BLaER1 treated with 17β-estradiol and CSF1 and Interleukin-3, amounts not matched to agents 10 nM and 100 nM (cell line): Measurements from ENCODE around the gene SIRPB2.
"Not testable (repeated sequence)": the region's sequence is repeated elsewhere in the genome, so short reads cannot be mapped to it uniquely, and the experiment has no call there.

Source experiments
- H3K27ac ChIP-seq, 11 experiments: shearing (Covaris generic); formaldehyde crosslinking; 2 replicates each; pipeline ENCODE4 v1.8.1; 2022
- H3K27me3 ChIP-seq, 11 experiments: shearing (Covaris generic); formaldehyde crosslinking; 2 replicates each; pipeline ENCODE4 v1.8.1; 2022
- H3K36me3 ChIP-seq, 11 experiments: shearing (Covaris generic); formaldehyde crosslinking; 2 replicates each; pipeline ENCODE4 v1.8.1; 2022
- H3K4me1 ChIP-seq, 10 experiments: shearing (Covaris generic); formaldehyde crosslinking; 2 replicates each; pipeline ENCODE4 v1.8.1; 2022
- H3K4me2 ChIP-seq, 11 experiments: shearing (Covaris generic); formaldehyde crosslinking; 2 replicates each; pipeline ENCODE4 v1.8.1; 2022
- H3K4me3 ChIP-seq, 10 experiments: shearing (Covaris generic); formaldehyde crosslinking; 2 replicates each; pipeline ENCODE4 v1.8.1; 2022
- H3K9ac ChIP-seq, 11 experiments: shearing (Covaris generic); formaldehyde crosslinking; 2 replicates each; pipeline ENCODE4 v1.8.1; 2022
- H3K9me3 ChIP-seq, 11 experiments: shearing (Covaris generic); formaldehyde crosslinking; replicated peaks in 1 of 11; 2 replicates each; pipeline ENCODE4 v1.8.1; 2022
- H4K20me1 ChIP-seq, 11 experiments: shearing (Covaris generic); formaldehyde crosslinking; 2 replicates each; pipeline ENCODE4 v1.8.1; 2022
- Cebpa-rat ChIP-seq, 11 experiments: shearing (Covaris generic); IDR thresholded peaks; 2 replicates each; pipeline ENCODE4 v1.8.1; 2022

The SIRPB2 gene

DNA sequence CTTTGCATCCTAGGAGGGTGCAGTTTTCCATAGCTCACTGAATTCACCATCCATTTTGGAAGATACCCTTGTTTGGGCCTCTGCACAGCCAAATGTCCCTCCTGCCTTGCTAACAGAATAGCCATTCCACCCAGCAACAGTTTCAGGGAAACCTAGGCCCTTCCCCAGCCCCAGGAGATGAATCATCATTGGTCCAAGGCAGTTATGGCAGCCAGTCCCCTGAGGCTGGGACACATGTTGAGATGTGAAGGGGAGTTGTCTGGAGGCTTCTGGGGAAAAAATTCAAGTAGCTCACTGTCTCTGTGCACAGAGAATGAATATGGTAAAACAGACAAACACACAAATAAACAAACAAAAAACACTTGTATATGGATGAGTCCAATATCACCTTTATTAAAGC lies 17.4 kb upstream of the SIRPB2 start:
- TF ChIP-seq Cebpa-rat (IDR thresholded peaks at IDR 0.05), result no peak
- Histone ChIP-seq H3K27me3 (no peaks in the 10 kb centered on the region), H3K4me1 (no peaks in the 10 kb centered on the region), H3K4me2 (no peak overlapping the region), H3K27ac (no peak overlapping the region), H4K20me1 (no peaks in the 10 kb centered on the region), H3K36me3 (peaks cover 0 to 10% (median 0%) of the 10 kb centered on the region in 11 experiments; a peak in 2 of 22 replicates), H3K9ac (no peak overlapping the region), H3K9me3 (peaks cover 7 to 15% (median 11%) of the 10 kb centered on the region in 11 experiments; a peak in 19 of 22 replicates), H3K4me3 (no peak overlapping the region)

DNA sequence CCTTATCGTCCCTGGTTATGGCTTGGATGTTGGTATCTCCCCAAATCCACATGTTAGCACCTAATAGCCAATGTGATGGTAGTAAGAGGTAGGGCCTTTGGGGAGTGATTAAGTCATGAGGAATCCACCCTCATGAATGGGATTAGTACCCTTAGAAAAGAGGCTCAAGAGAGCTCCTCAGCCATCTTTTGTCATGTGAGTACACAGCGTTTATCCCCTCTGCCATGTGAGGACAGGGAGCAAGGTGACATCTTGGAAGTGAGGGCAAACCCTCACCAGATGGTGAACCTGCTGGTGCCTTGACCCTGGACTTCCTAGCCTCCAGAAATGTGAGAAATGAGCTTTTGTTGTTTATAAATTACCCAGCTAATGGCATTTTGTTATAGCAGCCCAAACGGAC lies 16.1 kb upstream of the SIRPB2 start:
- Histone ChIP-seq H3K27ac (no peak overlapping the region), H3K36me3 (no peaks in the 10 kb centered on the region), H3K4me1 (peaks cover 0 to 8% (median 0%) of the 10 kb centered on the region in 10 experiments; a peak in 4 of 20 replicates), H4K20me1 (no peaks in the 10 kb centered on the region), H3K4me2 (no peak overlapping the region), H3K4me3 (no peak overlapping the region), H3K27me3 (no peaks in the 10 kb centered on the region), H3K9ac (no peak overlapping the region), H3K9me3 (peaks cover 0 to 8% (median 1%) of the 10 kb centered on the region in 11 experiments; a peak in 11 of 22 replicates)
- no peak for TF ChIP-seq Cebpa-rat (IDR thresholded peaks at IDR 0.05)

DNA sequence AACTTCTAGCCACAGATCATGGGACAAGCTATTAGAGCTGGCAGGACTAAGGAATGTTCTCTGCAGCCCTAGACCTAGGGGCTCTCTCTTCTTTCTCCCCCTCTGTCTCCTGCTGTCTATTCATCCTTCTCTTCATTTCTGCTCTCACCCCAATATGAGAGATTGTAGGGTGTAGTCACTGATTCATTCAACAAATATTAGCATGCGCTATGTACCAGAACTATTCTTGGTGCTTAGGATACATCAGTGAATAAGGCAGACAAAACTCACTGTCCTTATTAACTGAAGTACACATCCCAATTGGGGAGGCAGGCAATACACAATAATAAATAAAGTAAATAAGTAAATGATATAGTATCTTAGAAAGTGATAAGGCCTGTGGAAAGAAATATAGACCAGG lies 14.7 kb upstream of the SIRPB2 start:
- Histone ChIP-seq H3K9me3 (peaks cover 0 to 11% (median 0%) of the 10 kb centered on the region in 11 experiments; a peak in 8 of 22 replicates), H3K4me2 (no peak overlapping the region), H3K36me3 (no peaks in the 10 kb centered on the region), H4K20me1 (no peaks in the 10 kb centered on the region), H3K4me3 (no peak overlapping the region), H3K27ac (no peak overlapping the region), H3K4me1 (peaks cover 0 to 8% (median 0%) of the 10 kb centered on the region in 10 experiments; a peak in 4 of 20 replicates), H3K9ac (no peak overlapping the region), H3K27me3 (peaks cover 0 to 4% (median 0%) of the 10 kb centered on the region in 11 experiments; a peak in 3 of 22 replicates)
- no peak for TF ChIP-seq Cebpa-rat (IDR thresholded peaks at IDR 0.05)

DNA sequence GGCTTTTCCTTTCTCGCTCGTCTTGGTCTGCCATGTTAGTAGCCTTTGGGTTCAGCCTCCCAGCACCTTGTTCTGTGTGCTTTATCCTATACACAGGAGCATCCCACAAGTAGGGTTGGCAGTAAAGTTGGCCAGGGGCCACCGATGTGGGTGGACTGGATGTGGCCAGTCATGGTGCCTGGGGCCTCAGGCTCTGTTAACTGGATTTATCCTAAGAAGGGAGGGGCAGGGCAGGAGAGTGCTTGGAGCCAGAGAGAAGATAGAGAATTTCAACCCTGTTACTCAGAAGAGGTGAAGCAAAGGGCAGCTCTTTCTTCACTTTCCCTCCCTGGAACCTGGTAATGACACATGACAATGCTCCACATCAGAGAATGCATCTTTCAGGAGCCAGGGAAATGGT lies 14.1 kb upstream of the SIRPB2 start:
- Histone ChIP-seq H3K27ac (no peak overlapping the region), H4K20me1 (no peaks in the 10 kb centered on the region), H3K9ac (no peak overlapping the region), H3K4me1 (peaks cover 0 to 8% (median 0%) of the 10 kb centered on the region in 10 experiments; a peak in 4 of 20 replicates), H3K4me3 (no peak overlapping the region), H3K4me2 (no peak overlapping the region), H3K9me3 (peaks cover 0 to 16% (median 0%) of the 10 kb centered on the region in 11 experiments; a peak in 8 of 22 replicates), H3K36me3 (no peaks in the 10 kb centered on the region), H3K27me3 (peaks cover 0 to 8% (median 0%) of the 10 kb centered on the region in 11 experiments; a peak in 3 of 22 replicates)
- TF ChIP-seq Cebpa-rat (IDR thresholded peaks at IDR 0.05), result no peak

DNA sequence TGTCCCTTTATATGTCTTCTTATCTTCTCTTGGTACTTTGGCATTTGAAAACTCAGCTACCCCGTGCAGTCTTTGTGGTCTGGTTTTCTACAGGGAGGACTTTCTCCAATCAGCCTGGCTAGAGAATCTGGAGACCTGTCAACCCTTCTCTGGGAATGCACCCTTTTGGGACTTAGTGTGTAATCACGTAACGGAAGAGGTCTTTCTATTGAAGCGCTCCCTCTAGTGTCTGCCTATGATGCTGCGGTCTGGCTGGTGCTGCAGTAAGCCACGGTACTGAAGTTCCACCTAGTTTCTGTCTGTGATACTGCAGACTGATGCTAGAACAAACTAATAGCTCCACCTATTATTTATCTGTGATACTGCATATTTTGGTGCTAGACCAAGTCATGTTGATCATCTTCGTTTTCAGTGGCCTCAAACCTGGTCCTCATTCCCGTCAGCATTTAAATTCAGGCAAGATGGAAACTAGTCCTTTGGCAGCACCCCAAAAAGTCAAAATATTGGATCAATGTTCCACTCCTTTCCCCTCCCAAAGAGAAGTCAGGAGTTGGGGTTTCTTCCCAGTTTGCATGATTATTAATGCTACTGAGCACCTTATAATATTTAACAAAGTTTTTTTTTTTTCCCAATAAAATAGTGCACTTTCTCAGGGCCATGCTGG lies 12.5 kb upstream of the SIRPB2 start:
- no peak overlapping the region for H3K9ac ChIP-seq
- peaks cover 0 to 23% (median 0%) of the 10 kb centered on the region in 11 experiments; a peak in 3 of 22 replicates for H3K27me3 ChIP-seq
- no peaks in the 10 kb centered on the region for H3K36me3 ChIP-seq
- H3K4me3 ChIP-seq, result no peak overlapping the region
- H4K20me1 ChIP-seq, result no peaks in the 10 kb centered on the region
- peaks cover 0 to 16% (median 0%) of the 10 kb centered on the region in 11 experiments; a peak in 8 of 22 replicates for H3K9me3 ChIP-seq
- TF ChIP-seq Cebpa-rat (IDR thresholded peaks at IDR 0.05), result no peak
- H3K4me1 ChIP-seq, result peaks cover 0 to 8% (median 0%) of the 10 kb centered on the region in 10 experiments; a peak in 4 of 20 replicates
- no peak overlapping the region for H3K4me2 ChIP-seq
- H3K27ac ChIP-seq, result no peak overlapping the region

DNA sequence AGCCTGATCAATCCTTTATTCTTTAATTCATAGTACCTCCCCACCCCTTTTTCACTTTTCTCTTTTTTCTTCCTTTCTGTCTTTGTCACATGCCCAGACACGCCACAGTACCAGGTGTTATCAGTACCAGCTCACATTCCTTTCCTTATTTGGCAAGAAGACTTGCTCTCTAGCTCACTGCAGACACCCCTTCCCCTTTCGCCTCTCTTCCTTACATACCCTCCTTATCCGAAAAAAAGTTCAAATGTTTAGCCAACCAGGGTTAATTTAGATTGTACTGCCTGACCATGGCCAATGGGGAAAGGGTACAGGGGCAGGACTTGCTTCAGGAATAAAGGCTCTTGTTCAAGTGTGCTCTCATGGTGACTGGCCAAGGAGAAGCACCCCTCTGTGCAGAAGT lies 9.3 kb upstream of the SIRPB2 start:
- Histone ChIP-seq H3K4me3 (no peak overlapping the region), H4K20me1 (no peaks in the 10 kb centered on the region), H3K27ac (no peak overlapping the region), H3K9ac (no peak overlapping the region), H3K9me3 (peaks cover 0 to 25% (median 6%) of the 10 kb centered on the region in 11 experiments; a peak in 13 of 22 replicates), H3K36me3 (no peaks in the 10 kb centered on the region), H3K27me3 (peaks cover 0 to 42% (median 0%) of the 10 kb centered on the region in 11 experiments; a peak in 5 of 22 replicates), H3K4me1 (peaks cover 0 to 11% (median 0%) of the 10 kb centered on the region in 10 experiments; a peak in 6 of 20 replicates), H3K4me2 (no peak overlapping the region)
- no peak for TF ChIP-seq Cebpa-rat (IDR thresholded peaks at IDR 0.05)

DNA sequence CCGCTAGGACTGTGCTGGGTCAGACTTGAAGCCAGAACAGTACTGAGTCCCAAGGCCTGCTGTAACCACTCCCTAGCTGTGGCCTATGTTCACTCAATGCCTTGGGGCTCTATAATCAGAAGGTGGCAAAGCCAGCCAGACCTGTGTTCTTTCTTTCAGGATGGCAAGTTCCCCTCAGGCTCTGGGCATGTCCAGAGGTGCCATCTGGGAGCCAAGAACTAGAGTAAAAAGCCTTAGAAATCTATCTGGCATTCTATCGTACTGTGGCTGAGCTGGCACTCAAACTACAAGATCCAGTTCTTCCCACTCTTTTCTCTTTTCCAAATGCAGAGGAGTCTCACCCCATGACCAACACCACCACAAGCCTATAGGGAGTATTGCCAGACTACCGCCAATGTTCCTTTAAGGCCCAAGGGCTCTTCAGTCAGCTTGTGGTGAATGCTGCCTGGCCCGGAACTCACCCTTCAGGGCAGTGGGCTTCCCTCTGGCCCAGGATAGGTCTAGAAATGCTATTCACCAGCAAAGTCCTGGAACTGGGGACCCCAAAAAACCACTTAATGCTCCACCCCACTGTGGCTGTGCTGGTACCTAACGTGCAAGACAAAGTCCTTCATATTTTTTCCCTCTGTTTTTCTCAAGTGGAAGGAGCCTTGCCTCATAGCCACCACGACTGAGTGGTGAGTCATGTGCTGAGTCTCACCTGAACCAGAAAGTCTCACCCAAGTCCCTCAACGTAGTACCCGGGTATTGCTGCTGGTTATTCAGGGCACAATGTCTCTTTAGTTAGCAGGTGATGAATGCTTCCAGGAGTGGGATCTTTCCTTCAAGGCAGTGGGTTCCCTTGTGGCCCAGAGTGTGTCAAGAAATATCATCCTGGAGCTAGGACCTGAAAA lies 8.6 kb upstream of the SIRPB2 start:
- H3K36me3 ChIP-seq, result no peaks in the 10 kb centered on the region
- no peak overlapping the region for H3K4me2 ChIP-seq
- peaks cover 4 to 19% (median 6%) of the 10 kb centered on the region in 10 experiments for H3K4me1 ChIP-seq

DNA sequence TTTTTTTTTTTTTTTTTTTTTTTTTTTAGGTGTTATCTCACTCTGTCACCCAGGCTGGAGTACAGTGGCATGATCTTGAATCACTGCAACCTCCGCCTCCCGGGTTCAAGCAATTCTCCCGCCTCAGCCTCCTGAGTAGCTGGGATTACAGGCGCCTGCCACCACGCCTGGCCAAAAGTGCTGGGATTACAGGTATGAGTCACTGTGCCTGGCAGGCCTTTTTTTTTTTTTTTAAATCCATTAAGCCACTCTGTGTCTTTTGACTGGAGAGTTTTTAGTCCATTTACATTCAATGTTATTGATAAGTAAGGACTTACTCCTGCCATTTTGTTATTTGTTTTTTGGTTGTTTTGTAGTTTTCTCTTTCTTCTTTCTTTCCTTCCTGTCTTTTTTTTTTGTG lies 6.2 kb upstream of the SIRPB2 start:
- not testable (repeated sequence) for H3K36me3 ChIP-seq, H3K4me3 ChIP-seq, H3K27ac ChIP-seq, H3K9ac ChIP-seq, H4K20me1 ChIP-seq, H3K4me2 ChIP-seq
- H3K9me3 ChIP-seq, result peaks cover 0 to 26% (median 6%) of the 10 kb centered on the region in 11 experiments; a peak in 15 of 22 replicates
- peaks cover 24 to 34% (median 30%) of the 10 kb centered on the region in 10 experiments for H3K4me1 ChIP-seq
- H3K27me3 ChIP-seq, result peaks cover 0 to 48% (median 0%) of the 10 kb centered on the region in 11 experiments; a peak in 5 of 22 replicates

More for the DNA sequence above, 8.6 kb upstream of the SIRPB2 start:
- no peak for TF ChIP-seq Cebpa-rat (IDR thresholded peaks at IDR 0.05)
- Histone ChIP-seq H3K9ac (no peak overlapping the region), H3K27ac (no peak overlapping the region), H3K9me3 (peaks cover 0 to 25% (median 6%) of the 10 kb centered on the region in 11 experiments; a peak in 13 of 22 replicates), H4K20me1 (no peaks in the 10 kb centered on the region), H3K4me3 (no peak overlapping the region), H3K27me3 (peaks cover 0 to 48% (median 0%) of the 10 kb centered on the region in 11 experiments; a peak in 5 of 22 replicates)

DNA sequence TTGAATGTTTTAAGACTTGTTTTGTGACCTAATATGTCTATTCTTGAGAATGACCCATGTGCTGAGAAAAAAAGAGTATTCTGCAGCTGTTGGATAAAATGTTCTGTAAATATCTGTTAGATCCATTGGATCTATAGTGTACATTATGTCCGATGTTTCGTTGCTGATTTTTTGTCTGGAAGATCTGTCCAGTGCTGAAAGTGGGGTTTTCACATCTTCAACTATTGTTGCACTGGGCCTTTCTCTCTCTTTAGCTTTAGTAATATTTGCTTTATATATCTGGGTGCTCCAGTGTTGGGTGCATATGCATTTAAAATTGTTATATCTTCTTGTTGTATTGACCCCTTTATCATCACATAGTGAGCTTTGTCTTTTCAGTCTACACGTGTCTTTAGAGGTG lies 5.7 kb upstream of the SIRPB2 start:
- Histone ChIP-seq H3K27ac (no peak overlapping the region), H3K27me3 (peaks cover 0 to 48% (median 0%) of the 10 kb centered on the region in 11 experiments; a peak in 5 of 22 replicates)

More for the DNA sequence above, 5.7 kb upstream of the SIRPB2 start:
- H3K4me1 ChIP-seq, result peaks cover 28 to 39% (median 35%) of the 10 kb centered on the region in 10 experiments
- H3K4me2 ChIP-seq, result no peak overlapping the region
- no peaks in the 10 kb centered on the region for H3K36me3 ChIP-seq
- no peak overlapping the region for H3K4me3 ChIP-seq
- peaks cover 0 to 24% (median 6%) of the 10 kb centered on the region in 11 experiments; a peak in 14 of 22 replicates for H3K9me3 ChIP-seq
- no peak for TF ChIP-seq Cebpa-rat (IDR thresholded peaks at IDR 0.05)
- H4K20me1 ChIP-seq, result no peaks in the 10 kb centered on the region
- H3K9ac ChIP-seq, result no peak overlapping the region
